ENCODE data around the gene KCNMA1. TPM values are rescaled to one million over a fixed set of nuclear protein-coding genes. Genes with fewer than 3 reads are reported as not detected.
A peak's percentile ranks its signal among the peaks of the same experiment; 100 is the strongest.

Gene KCNMA1
- total RNA-seq, 1 experiment from 2014 or later: not detected

- in situ Hi-C loops (cut with HindIII; ENCODE audit: low pct_unique_long_range_greater_than_20kb, low sequenced_read_pairs): no loop called here
- DNase-seq (ENCODE audit: low read depth, low spot score): no peak
These were observed 488.6 kb downstream of the KCNMA1 start for GRCh38 chr10:77149001-77149400.

- in situ Hi-C loops (cut with HindIII; ENCODE audit: low pct_unique_long_range_greater_than_20kb, low sequenced_read_pairs): no loop called here
- DNase-seq (ENCODE audit: low read depth, low spot score): no peak
These were observed 489.7 kb downstream of the KCNMA1 start for GRCh38 chr10:77147871-77148270.

- no peak for DNase-seq (ENCODE audit: low read depth, low spot score)
- in situ Hi-C loops (cut with HindIII; ENCODE audit: low pct_unique_long_range_greater_than_20kb, low sequenced_read_pairs): no loop called here
These were observed 490.8 kb downstream of the KCNMA1 start for GRCh38 chr10:77146712-77147336.

- no peak for DNase-seq (ENCODE audit: low read depth, low spot score)
- in situ Hi-C loops (cut with HindIII; ENCODE audit: low pct_unique_long_range_greater_than_20kb, low sequenced_read_pairs): no loop called here
These were observed 493.0 kb downstream of the KCNMA1 start for GRCh38 chr10:77144656-77145055.

- no peak for DNase-seq (ENCODE audit: low read depth, low spot score)
- in situ Hi-C loops (cut with HindIII; ENCODE audit: low pct_unique_long_range_greater_than_20kb, low sequenced_read_pairs): no loop called here
These were observed 498.1 kb downstream of the KCNMA1 start for GRCh38 chr10:77139252-77140160.

- DNase-seq (ENCODE audit: low read depth, low spot score): no peak
- in situ Hi-C loops (cut with HindIII; ENCODE audit: low pct_unique_long_range_greater_than_20kb, low sequenced_read_pairs): no loop called here
These were observed 499.1 kb downstream of the KCNMA1 start for GRCh38 chr10:77138541-77138940.

GRCh38 chr10:77135555-77135954, 502.1 kb downstream of the KCNMA1 start:
- no peak for DNase-seq (ENCODE audit: low read depth, low spot score)

GRCh38 chr10:77131214-77131613, 506.4 kb downstream of the KCNMA1 start:
- DNase-seq (ENCODE audit: low read depth, low spot score): peak; percentile 0
- in situ Hi-C loops (cut with HindIII; ENCODE audit: low pct_unique_long_range_greater_than_20kb, low sequenced_read_pairs): no loop called here

More at GRCh38 chr10:77135555-77135954, 502.1 kb downstream of the KCNMA1 start:
- in situ Hi-C loops (cut with HindIII; ENCODE audit: low pct_unique_long_range_greater_than_20kb, low sequenced_read_pairs): no loop called here

GRCh38 chr10:77127243-77127642, 510.4 kb downstream of the KCNMA1 start:
- no peak for DNase-seq (ENCODE audit: low read depth, low spot score)
- in situ Hi-C loops (cut with HindIII; ENCODE audit: low pct_unique_long_range_greater_than_20kb, low sequenced_read_pairs): no loop called here

GRCh38 chr10:77125231-77125630, 512.4 kb downstream of the KCNMA1 start:
- in situ Hi-C loops (cut with HindIII; ENCODE audit: low pct_unique_long_range_greater_than_20kb, low sequenced_read_pairs): no loop called here

GRCh38 chr10:77123330-77123729, 514.3 kb downstream of the KCNMA1 start:
- in situ Hi-C loops (cut with HindIII; ENCODE audit: low pct_unique_long_range_greater_than_20kb, low sequenced_read_pairs): no loop called here
- DNase-seq (ENCODE audit: low read depth, low spot score): no peak

More at GRCh38 chr10:77125231-77125630, 512.4 kb downstream of the KCNMA1 start:
- no peak for DNase-seq (ENCODE audit: low read depth, low spot score)

- no peak for DNase-seq (ENCODE audit: low read depth, low spot score)
- in situ Hi-C loops (cut with HindIII; ENCODE audit: low pct_unique_long_range_greater_than_20kb, low sequenced_read_pairs): no loop called here
These were observed 515.8 kb downstream of the KCNMA1 start for GRCh38 chr10:77121829-77122228.

GRCh38 chr10:77120666-77121376, 516.8 kb downstream of the KCNMA1 start:
- in situ Hi-C loops (cut with HindIII; ENCODE audit: low pct_unique_long_range_greater_than_20kb, low sequenced_read_pairs): no loop called here
- no peak for DNase-seq (ENCODE audit: low read depth, low spot score)

- DNase-seq (ENCODE audit: low read depth, low spot score): no peak
- in situ Hi-C loops (cut with HindIII; ENCODE audit: low pct_unique_long_range_greater_than_20kb, low sequenced_read_pairs): no loop called here
These were observed 517.6 kb downstream of the KCNMA1 start for GRCh38 chr10:77120012-77120411.

GRCh38 chr10:77118603-77119282, 518.9 kb downstream of the KCNMA1 start:
- DNase-seq (ENCODE audit: low read depth, low spot score): no peak
- in situ Hi-C loops (cut with HindIII; ENCODE audit: low pct_unique_long_range_greater_than_20kb, low sequenced_read_pairs): no loop called here

- in situ Hi-C loops (cut with HindIII; ENCODE audit: low pct_unique_long_range_greater_than_20kb, low sequenced_read_pairs): no loop called here
- no peak for DNase-seq (ENCODE audit: low read depth, low spot score)
These were observed 520.1 kb downstream of the KCNMA1 start for GRCh38 chr10:77117501-77117900.

GRCh38 chr10:77116904-77117303, 520.7 kb downstream of the KCNMA1 start:
- in situ Hi-C loops (cut with HindIII; ENCODE audit: low pct_unique_long_range_greater_than_20kb, low sequenced_read_pairs): no loop called here
- no peak for DNase-seq (ENCODE audit: low read depth, low spot score)
